ENCODE data around the gene ATG3. TPM values are rescaled to one million over a fixed set of nuclear protein-coding genes. Genes with fewer than 3 reads are reported as not detected.

The ATG3 gene
- total RNA-seq, result 34.7 TPM

GRCh38 chr3:112561734-112562529 lies at the start of gene ATG3, which contains the start of gene SLC35A5:
Gene ATG3, minus strand, starts transcription at chr3:112561962. Its CDS starts 434 bp downstream, at chr3:112561528.
Gene SLC35A5, plus strand, starts transcription at chr3:112562045. Its CDS starts 1,359 bp downstream, at chr3:112563404.

GRCh38 chr3:112498914-112499711 lies 62.6 kb downstream of the ATG3 start, which contains the start of gene BTLA:
Gene BTLA, minus strand, starts transcription at chr3:112499472. Its CDS starts 114 bp downstream, at chr3:112499358.

Other genes with a start within 250 kb of the ATG3 start
- gene CD200, start 228.8 kb downstream of the ATG3 start, total RNA-seq, result 13.4 TPM
- gene BTLA, start 62.5 kb downstream of the ATG3 start, total RNA-seq, result 0.23 TPM
- 43.9 TPM for gene SLC35A5, start 83 bp upstream of the ATG3 start, total RNA-seq
- 44.0 TPM for gene CCDC80, start 79.2 kb upstream of the ATG3 start, total RNA-seq